ENCODE results near the gene SLITRK4.

The SLITRK4 gene

GRCh38 chrX:143635915-143636314 lies at the start of gene SLITRK4:
Gene SLITRK4 (minus strand): TSS chrX:143636101. CDS start chrX:143631108, 4,993 bp downstream.
- H3K4me1 ChIP-seq (ENCODE audit: control insufficient read depth in 1 of 2, insufficient read depth in 2 of 2, low read length in 2 of 2) = peaks cover 0 to 7% of the 10 kb centered on the region in 2 donors
- H3K36me3 ChIP-seq (ENCODE audit: control insufficient read depth in 1 of 2, insufficient read depth in 2 of 2, low read length in 2 of 2) = no peaks in the 10 kb centered on the region
- H3K9me3 ChIP-seq (ENCODE audit: control insufficient read depth in 1 of 2, low read length in 2 of 2) = no peaks in the 10 kb centered on the region
- no peak within 1 kb of the TSS for H3K27ac ChIP-seq (ENCODE audit: low read length)
- H3K27me3 ChIP-seq (ENCODE audit: low read depth, low read length) = no peaks in the 10 kb centered on the region
- peak within 1 kb of the TSS; percentile 50 to 70 for H3K4me3 ChIP-seq (ENCODE audit: low read depth in 1 of 2, low read length in 2 of 2)

GRCh38 chrX:143683486-143683885 lies 47.6 kb upstream of the SLITRK4 start:
- no peaks in the 10 kb centered on the region for H3K9me3 ChIP-seq (ENCODE audit: control insufficient read depth in 1 of 2, low read length in 2 of 2)
- H3K4me3 ChIP-seq (ENCODE audit: low read depth in 1 of 2, low read length in 2 of 2) = no peak overlapping the region
- H3K27me3 ChIP-seq (ENCODE audit: low read depth, low read length) = no peaks in the 10 kb centered on the region
- H3K4me1 ChIP-seq (ENCODE audit: control insufficient read depth in 1 of 2, insufficient read depth in 2 of 2, low read length in 2 of 2) = no peaks in the 10 kb centered on the region
- H3K36me3 ChIP-seq (ENCODE audit: control insufficient read depth in 1 of 2, insufficient read depth in 2 of 2, low read length in 2 of 2) = no peaks in the 10 kb centered on the region
- no peak overlapping the region for H3K27ac ChIP-seq (ENCODE audit: low read length)

- H3K4me1 ChIP-seq (ENCODE audit: control insufficient read depth in 1 of 2, insufficient read depth in 2 of 2, low read length in 2 of 2) = no peaks in the 10 kb centered on the region
- H3K27ac ChIP-seq (ENCODE audit: low read length) = no peak overlapping the region
- H3K27me3 ChIP-seq (ENCODE audit: low read depth, low read length) = no peaks in the 10 kb centered on the region
- H3K36me3 ChIP-seq (ENCODE audit: control insufficient read depth in 1 of 2, insufficient read depth in 2 of 2, low read length in 2 of 2) = no peaks in the 10 kb centered on the region
- H3K9me3 ChIP-seq (ENCODE audit: control insufficient read depth in 1 of 2, low read length in 2 of 2) = no peaks in the 10 kb centered on the region
- H3K4me3 ChIP-seq (ENCODE audit: low read depth in 1 of 2, low read length in 2 of 2) = no peak overlapping the region
Measured at GRCh38 chrX:143674926-143675325, 39.0 kb upstream of the SLITRK4 start.

- no peak overlapping the region for H3K4me3 ChIP-seq (ENCODE audit: low read depth in 1 of 2, low read length in 2 of 2)
- H3K27ac ChIP-seq (ENCODE audit: low read length) = no peak overlapping the region
- no peaks in the 10 kb centered on the region for H3K9me3 ChIP-seq (ENCODE audit: control insufficient read depth in 1 of 2, low read length in 2 of 2)
- H3K4me1 ChIP-seq (ENCODE audit: control insufficient read depth in 1 of 2, insufficient read depth in 2 of 2, low read length in 2 of 2) = no peaks in the 10 kb centered on the region
- H3K27me3 ChIP-seq (ENCODE audit: low read depth, low read length) = no peaks in the 10 kb centered on the region
- H3K36me3 ChIP-seq (ENCODE audit: control insufficient read depth in 1 of 2, insufficient read depth in 2 of 2, low read length in 2 of 2) = no peaks in the 10 kb centered on the region
Measured at GRCh38 chrX:143669395-143669794, 33.5 kb upstream of the SLITRK4 start.

- Histone ChIP-seq H3K27me3 (ENCODE audit: low read depth, low read length) (no peaks in the 10 kb centered on the region), H3K9me3 (ENCODE audit: control insufficient read depth in 1 of 2, low read length in 2 of 2) (no peaks in the 10 kb centered on the region), H3K27ac (ENCODE audit: low read length) (no peak overlapping the region), H3K4me3 (ENCODE audit: low read depth in 1 of 2, low read length in 2 of 2) (no peak overlapping the region), H3K36me3 (ENCODE audit: control insufficient read depth in 1 of 2, insufficient read depth in 2 of 2, low read length in 2 of 2) (no peaks in the 10 kb centered on the region), H3K4me1 (ENCODE audit: control insufficient read depth in 1 of 2, insufficient read depth in 2 of 2, low read length in 2 of 2) (no peaks in the 10 kb centered on the region)
Measured at GRCh38 chrX:143664302-143664701, 28.4 kb upstream of the SLITRK4 start.

- no peaks in the 10 kb centered on the region for H3K4me1 ChIP-seq (ENCODE audit: control insufficient read depth in 1 of 2, insufficient read depth in 2 of 2, low read length in 2 of 2)
- no peak overlapping the region for H3K4me3 ChIP-seq (ENCODE audit: low read depth in 1 of 2, low read length in 2 of 2)
- H3K36me3 ChIP-seq (ENCODE audit: control insufficient read depth in 1 of 2, insufficient read depth in 2 of 2, low read length in 2 of 2) = no peaks in the 10 kb centered on the region
- H3K27me3 ChIP-seq (ENCODE audit: low read depth, low read length) = no peaks in the 10 kb centered on the region
- no peak overlapping the region for H3K27ac ChIP-seq (ENCODE audit: low read length)
- H3K9me3 ChIP-seq (ENCODE audit: control insufficient read depth in 1 of 2, low read length in 2 of 2) = no peaks in the 10 kb centered on the region
Measured at GRCh38 chrX:143663755-143664154, 27.9 kb upstream of the SLITRK4 start.

- Histone ChIP-seq H3K9me3 (ENCODE audit: control insufficient read depth in 1 of 2, low read length in 2 of 2) (no peaks in the 10 kb centered on the region), H3K27ac (ENCODE audit: low read length) (no peak overlapping the region), H3K4me3 (ENCODE audit: low read depth in 1 of 2, low read length in 2 of 2) (no peak overlapping the region), H3K36me3 (ENCODE audit: control insufficient read depth in 1 of 2, insufficient read depth in 2 of 2, low read length in 2 of 2) (no peaks in the 10 kb centered on the region), H3K27me3 (ENCODE audit: low read depth, low read length) (no peaks in the 10 kb centered on the region), H3K4me1 (ENCODE audit: control insufficient read depth in 1 of 2, insufficient read depth in 2 of 2, low read length in 2 of 2) (no peaks in the 10 kb centered on the region)
Measured at GRCh38 chrX:143661286-143661685, 25.4 kb upstream of the SLITRK4 start.

GRCh38 chrX:143648705-143649104 lies 12.8 kb upstream of the SLITRK4 start:
- Histone ChIP-seq H3K4me1 (ENCODE audit: control insufficient read depth in 1 of 2, insufficient read depth in 2 of 2, low read length in 2 of 2) (no peaks in the 10 kb centered on the region), H3K36me3 (ENCODE audit: control insufficient read depth in 1 of 2, insufficient read depth in 2 of 2, low read length in 2 of 2) (no peaks in the 10 kb centered on the region), H3K27me3 (ENCODE audit: low read depth, low read length) (no peaks in the 10 kb centered on the region), H3K4me3 (ENCODE audit: low read depth in 1 of 2, low read length in 2 of 2) (no peak overlapping the region), H3K9me3 (ENCODE audit: control insufficient read depth in 1 of 2, low read length in 2 of 2) (no peaks in the 10 kb centered on the region), H3K27ac (ENCODE audit: low read length) (no peak overlapping the region)

- Histone ChIP-seq H3K4me1 (ENCODE audit: control insufficient read depth in 1 of 2, insufficient read depth in 2 of 2, low read length in 2 of 2) (no peaks in the 10 kb centered on the region), H3K27ac (ENCODE audit: low read length) (no peak overlapping the region), H3K4me3 (ENCODE audit: low read depth in 1 of 2, low read length in 2 of 2) (no peak overlapping the region), H3K36me3 (ENCODE audit: control insufficient read depth in 1 of 2, insufficient read depth in 2 of 2, low read length in 2 of 2) (no peaks in the 10 kb centered on the region), H3K27me3 (ENCODE audit: low read depth, low read length) (no peaks in the 10 kb centered on the region), H3K9me3 (ENCODE audit: control insufficient read depth in 1 of 2, low read length in 2 of 2) (no peaks in the 10 kb centered on the region)
Measured at GRCh38 chrX:143642426-143642825, 6.5 kb upstream of the SLITRK4 start.

GRCh38 chrX:143636831-143637230 lies 930 bp upstream of the SLITRK4 start:
- no peaks in the 10 kb centered on the region for H3K36me3 ChIP-seq (ENCODE audit: control insufficient read depth in 1 of 2, insufficient read depth in 2 of 2, low read length in 2 of 2)
- peaks cover 0 to 7% of the 10 kb centered on the region in 2 donors for H3K4me1 ChIP-seq (ENCODE audit: control insufficient read depth in 1 of 2, insufficient read depth in 2 of 2, low read length in 2 of 2)
- H3K9me3 ChIP-seq (ENCODE audit: control insufficient read depth in 1 of 2, low read length in 2 of 2) = no peaks in the 10 kb centered on the region
- no peak overlapping the region for H3K27ac ChIP-seq (ENCODE audit: low read length)
- no peaks in the 10 kb centered on the region for H3K27me3 ChIP-seq (ENCODE audit: low read depth, low read length)
- no peak overlapping the region for H3K4me3 ChIP-seq (ENCODE audit: low read depth in 1 of 2, low read length in 2 of 2)

- no peak overlapping the region for H3K27ac ChIP-seq (ENCODE audit: low read length)
- peaks cover 0 to 7% of the 10 kb centered on the region in 2 donors for H3K4me1 ChIP-seq (ENCODE audit: control insufficient read depth in 1 of 2, insufficient read depth in 2 of 2, low read length in 2 of 2)
- no peaks in the 10 kb centered on the region for H3K9me3 ChIP-seq (ENCODE audit: control insufficient read depth in 1 of 2, low read length in 2 of 2)
- no peaks in the 10 kb centered on the region for H3K36me3 ChIP-seq (ENCODE audit: control insufficient read depth in 1 of 2, insufficient read depth in 2 of 2, low read length in 2 of 2)
- H3K27me3 ChIP-seq (ENCODE audit: low read depth, low read length) = no peaks in the 10 kb centered on the region
- H3K4me3 ChIP-seq (ENCODE audit: low read depth in 1 of 2, low read length in 2 of 2) = peak overlapping the region; percentile 50 to 70
Measured at GRCh38 chrX:143634663-143635455, 1.0 kb downstream of the SLITRK4 start.

- no peaks in the 10 kb centered on the region for H3K27me3 ChIP-seq (ENCODE audit: low read depth, low read length)
- H3K27ac ChIP-seq (ENCODE audit: low read length) = no peak overlapping the region
- H3K36me3 ChIP-seq (ENCODE audit: control insufficient read depth in 1 of 2, insufficient read depth in 2 of 2, low read length in 2 of 2) = no peaks in the 10 kb centered on the region
- no peaks in the 10 kb centered on the region for H3K9me3 ChIP-seq (ENCODE audit: control insufficient read depth in 1 of 2, low read length in 2 of 2)
- peak overlapping the region; percentile 3 to 70 for H3K4me3 ChIP-seq (ENCODE audit: low read depth in 1 of 2, low read length in 2 of 2)
- H3K4me1 ChIP-seq (ENCODE audit: control insufficient read depth in 1 of 2, insufficient read depth in 2 of 2, low read length in 2 of 2) = peaks cover 0 to 7% of the 10 kb centered on the region in 2 donors
Measured at GRCh38 chrX:143634309-143634662, 1.6 kb downstream of the SLITRK4 start.

All from muscle layer of duodenum (tissue), 2 donors.